ENCODE results near the gene STX16. TPM values are rescaled to one million over a fixed set of nuclear protein-coding genes. Genes with fewer than 3 reads are reported as not detected.
"Not testable (repeated sequence)": the region's sequence is repeated elsewhere in the genome, so short reads cannot be mapped to it uniquely, and the experiment has no call there.

Gene STX16
- total and polyA plus RNA-seq, 2 donors (not counting 1 experiment from before 2014, with no cell fraction given): 110 to 117 TPM

GRCh38 chr20:58642441-58642840, 8.6 kb upstream of the STX16 start:
- ATAC-seq (ENCODE audit: low read depth) (no peak), DNase-seq (no peak)
- intact Hi-C loops (cut with micrococcal nuclease): no loop called here
- Histone ChIP-seq H3K9ac (ENCODE audit: low read length) (no peak overlapping the region), H3K27ac (ENCODE audit: low read length in 2 of 2) (no peak overlapping the region), H3K4me1 (ENCODE audit: control insufficient read depth in 2 of 2, insufficient read depth in 2 of 2, low read length in 2 of 2) (no peaks in the 10 kb centered on the region), H3K4me3 (ENCODE audit: control extremely low read depth in 1 of 5, extremely low read depth in 1 of 5, insufficient read depth in 1 of 5, low read depth in 2 of 5, low read length in 4 of 5) (no peak overlapping the region), H2AFZ (ENCODE audit: insufficient read depth, low read depth, low read length, poor library complexity, severe bottlenecking) (no peak overlapping the region), H3K79me2 (ENCODE audit: control insufficient read depth, insufficient read depth, low read length) (no peaks in the 10 kb centered on the region), H3K9me3 (ENCODE audit: control extremely low read depth in 1 of 3, control insufficient read depth in 2 of 3, insufficient read depth in 1 of 3, low read length in 2 of 3) (no peaks in the 10 kb centered on the region), H4K20me1 (ENCODE audit: control insufficient read depth, insufficient read depth, low read length, poor library complexity, severe bottlenecking) (no peaks in the 10 kb centered on the region), H3K27me3 (replicated peaks in 1 of 4; ENCODE audit: control extremely low read depth in 1 of 4, control insufficient read depth in 3 of 4, insufficient read depth in 4 of 4, low read length in 3 of 4) (peaks cover 0 to 26% (median 5%) of the 10 kb centered on the region in 4 experiments), H3K36me3 (replicated peaks in 1 of 2; ENCODE audit: control extremely low read depth in 1 of 2, control insufficient read depth in 1 of 2, extremely low read depth in 1 of 2, insufficient read depth in 2 of 2, low read length in 1 of 2) (no peaks in the 10 kb centered on the region), H3K4me2 (replicated peaks; ENCODE audit: low read depth, low read length, poor library complexity, severe bottlenecking) (no peak overlapping the region)
- ChIA-PET POLR2A (no interaction called here), CTCF (no interaction called here)
- no peaks in the 10 kb centered on the region for H3K4me1 Mint-ChIP-seq
- no peak overlapping the region for H3K27ac Mint-ChIP-seq
- no peaks in the 10 kb centered on the region for H3K9me3 Mint-ChIP-seq (ENCODE audit: insufficient read depth)
- H3K4me3 Mint-ChIP-seq: no peak overlapping the region
- WGBS (ENCODE audit: insufficient coverage): 87% methylated on average over 9 of the region's 9 CpGs
- no peak for TF ChIP-seq CTCF (IDR thresholded peaks at IDR 0.05)
- no peak for TF ChIP-seq EZH2 (IDR thresholded peaks at IDR 0.05; ENCODE audit: borderline replicate concordance, insufficient read depth, low read depth, low read length, poor library complexity, severe bottlenecking)
- peaks cover 44% of the 10 kb centered on the region for H3K27me3 Mint-ChIP-seq

- H3K9me3 ChIP-seq (ENCODE audit: control extremely low read depth in 1 of 3, control insufficient read depth in 2 of 3, insufficient read depth in 1 of 3, low read length in 2 of 3); H3K79me2 ChIP-seq (ENCODE audit: control insufficient read depth, insufficient read depth, low read length); H3K4me1 Mint-ChIP-seq; DNase-seq; intact Hi-C loops (cut with micrococcal nuclease); H3K27ac ChIP-seq (ENCODE audit: low read length in 2 of 2); H3K9me3 Mint-ChIP-seq (ENCODE audit: insufficient read depth); ATAC-seq (ENCODE audit: low read depth); H3K4me2 ChIP-seq (replicated peaks; ENCODE audit: low read depth, low read length, poor library complexity, severe bottlenecking); H4K20me1 ChIP-seq (ENCODE audit: control insufficient read depth, insufficient read depth, low read length, poor library complexity, severe bottlenecking); POLR2A ChIA-PET; H3K9ac ChIP-seq (ENCODE audit: low read length); H3K4me3 Mint-ChIP-seq; H2AFZ ChIP-seq (ENCODE audit: insufficient read depth, low read depth, low read length, poor library complexity, severe bottlenecking); CTCF ChIA-PET; H3K4me3 ChIP-seq (ENCODE audit: control extremely low read depth in 1 of 5, extremely low read depth in 1 of 5, insufficient read depth in 1 of 5, low read depth in 2 of 5, low read length in 4 of 5); H3K4me1 ChIP-seq (ENCODE audit: control insufficient read depth in 2 of 2, insufficient read depth in 2 of 2, low read length in 2 of 2); H3K27ac Mint-ChIP-seq; H3K36me3 ChIP-seq (replicated peaks in 1 of 2; ENCODE audit: control extremely low read depth in 1 of 2, control insufficient read depth in 1 of 2, extremely low read depth in 1 of 2, insufficient read depth in 2 of 2, low read length in 1 of 2): not testable (repeated sequence)
- H3K27me3 Mint-ChIP-seq: peaks cover 42% of the 10 kb centered on the region
- peaks cover 0 to 22% (median 5%) of the 10 kb centered on the region in 4 experiments for H3K27me3 ChIP-seq (replicated peaks in 1 of 4; ENCODE audit: control extremely low read depth in 1 of 4, control insufficient read depth in 3 of 4, insufficient read depth in 4 of 4, low read length in 3 of 4)
- 89% methylated on average over 9 of the region's 9 CpGs for WGBS (ENCODE audit: insufficient coverage)
Observed at GRCh38 chr20:58642896-58643295, 8.2 kb upstream of the STX16 start.

All from B cell (primary cell).